ENCODE data around the gene ITGA11. TPM values are rescaled to one million over a fixed set of nuclear protein-coding genes. Genes with fewer than 3 reads are reported as not detected.

The ITGA11 gene
- total and polyA plus RNA-seq, 2 donors (not counting 1 experiment from before 2014, with no cell fraction given), result not detected

DNA sequence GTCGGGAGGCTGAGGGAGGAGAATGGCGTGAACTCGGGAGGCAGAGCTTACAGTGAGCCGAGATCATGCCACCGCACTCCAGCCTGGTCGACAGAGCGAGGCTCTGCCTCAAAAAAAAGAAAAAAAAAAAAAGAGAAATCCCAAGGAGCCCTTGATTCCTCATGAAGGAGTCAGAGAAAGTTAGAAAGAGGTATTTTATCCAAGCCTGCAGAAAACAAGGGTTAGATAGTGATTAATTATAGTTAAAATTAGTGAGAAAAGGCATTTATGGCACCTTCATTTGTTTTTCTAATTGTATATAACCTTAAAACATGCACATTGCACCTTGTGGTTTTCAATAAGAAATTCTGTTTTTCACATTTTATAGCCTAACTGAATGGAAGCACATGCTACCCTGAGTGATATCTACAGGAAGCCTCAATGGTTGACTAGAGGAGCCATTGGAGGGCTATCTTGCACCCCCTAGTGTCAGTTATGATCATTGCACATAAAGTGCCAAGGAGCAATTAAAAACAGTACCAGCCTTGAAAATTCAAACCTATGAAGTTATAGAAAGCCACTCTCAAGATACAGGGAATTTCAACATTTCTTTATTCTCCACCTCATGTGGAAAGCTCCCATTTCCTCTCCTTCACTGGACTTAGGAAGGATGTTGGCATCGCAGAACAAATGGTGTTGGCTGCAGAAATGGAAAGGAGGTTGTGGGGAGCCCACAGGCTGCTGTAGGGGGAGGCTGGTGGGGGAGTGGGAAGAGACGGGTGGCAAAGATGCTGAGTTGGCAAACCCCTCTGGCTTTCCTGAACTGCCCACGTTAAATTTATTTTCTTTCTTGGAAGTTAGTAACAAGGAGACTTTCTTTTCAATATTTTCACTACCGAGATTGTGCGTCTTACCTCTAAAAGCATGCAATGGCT is 48.5 kb downstream of the ITGA11 start:
- ATAC-seq (ENCODE audit: low read depth), result peak; percentile 60
- DNase-seq, result peak; percentile 57
- peaks cover 0 to 3% (median 0%) of the 10 kb centered on the region in 3 donors for H3K9me3 ChIP-seq (ENCODE audit: control extremely low read depth in 1 of 3, control insufficient read depth in 2 of 3, insufficient read depth in 1 of 3, low read length in 2 of 3)
- no peak overlapping the region for H3K27ac ChIP-seq (ENCODE audit: low read length in 2 of 2)
- H3K4me1 ChIP-seq (ENCODE audit: control insufficient read depth in 2 of 2, insufficient read depth in 2 of 2, low read length in 2 of 2), result peaks cover 6 to 9% of the 10 kb centered on the region in 2 donors
- peaks cover 0 to 2% (median 0%) of the 10 kb centered on the region in 4 experiments for H3K27me3 ChIP-seq (replicated peaks in 1 of 4; ENCODE audit: control extremely low read depth in 1 of 4, control insufficient read depth in 3 of 4, insufficient read depth in 4 of 4, low read length in 3 of 4)
- H3K4me1 Mint-ChIP-seq, result peaks cover 10% of the 10 kb centered on the region
- no peaks in the 10 kb centered on the region for H3K9me3 Mint-ChIP-seq (ENCODE audit: insufficient read depth)
- no peaks in the 10 kb centered on the region for H3K36me3 ChIP-seq (replicated peaks in 1 of 2; ENCODE audit: control extremely low read depth in 1 of 2, control insufficient read depth in 1 of 2, extremely low read depth in 1 of 2, insufficient read depth in 2 of 2, low read length in 1 of 2)
- intact Hi-C loops (cut with micrococcal nuclease), result no loop called here
- H3K4me2 ChIP-seq (replicated peaks; ENCODE audit: low read depth, low read length, poor library complexity, severe bottlenecking), result no peak overlapping the region
- TF ChIP-seq EZH2 (IDR thresholded peaks at IDR 0.05; ENCODE audit: borderline replicate concordance, insufficient read depth, low read depth, low read length, poor library complexity, severe bottlenecking) (no peak), CTCF (IDR thresholded peaks at IDR 0.05) (peak; percentile 77)
- WGBS (ENCODE audit: insufficient coverage), result 90% methylated on average over 11 of the region's 12 CpGs
- H3K27me3 Mint-ChIP-seq, result peaks cover 5% of the 10 kb centered on the region
- no peak overlapping the region for H3K4me3 Mint-ChIP-seq
- no peaks in the 10 kb centered on the region for H4K20me1 ChIP-seq (ENCODE audit: control insufficient read depth, insufficient read depth, low read length, poor library complexity, severe bottlenecking)
- ChIA-PET CTCF (interaction anchor here (0.7 to 6.2 kb wide), 4 partner anchors 12 to 502 kb away, joined by 4 to 31 read pairs (median 4); no protein-coding TSS in a partner anchor), POLR2A (no interaction called here)
- H3K27ac Mint-ChIP-seq, result no peak overlapping the region
- H3K4me3 ChIP-seq (ENCODE audit: control extremely low read depth in 1 of 5, extremely low read depth in 1 of 5, insufficient read depth in 1 of 5, low read depth in 2 of 5, low read length in 4 of 5), result no peak overlapping the region
- H3K9ac ChIP-seq (ENCODE audit: low read length), result no peak overlapping the region
- no peak overlapping the region for H2AFZ ChIP-seq (ENCODE audit: insufficient read depth, low read depth, low read length, poor library complexity, severe bottlenecking)
- H3K79me2 ChIP-seq (ENCODE audit: control insufficient read depth, insufficient read depth, low read length), result no peaks in the 10 kb centered on the region
